Muscle of back (tissue), 13 donors: ENCODE measurements around the gene DHODH. TPM values are rescaled to one million over a fixed set of nuclear protein-coding genes. Genes with fewer than 3 reads are reported as not detected.
A peak's percentile ranks its signal among the peaks of the same experiment; 100 is the strongest.
"Not testable (repeated sequence)": the region's sequence is repeated elsewhere in the genome, so short reads cannot be mapped to it uniquely, and the experiment has no call there.

Experiments used
- DNase-seq, 3 donors: peaks; one replicate each; pipeline versions ENCODE4 v3.0.0 to v3.0.0-alpha.2; 2013
- long read RNA-seq, 9 donors: transcript quantifications; one replicate each; lab custom pipeline, GENCODE V29; 2026
- polyA plus RNA-seq, 10 donors: library from polyadenylated mRNA; unstranded; fragments of 120-200 nt; gene quantifications; one replicate each; pipeline ENCODE4 v1.2.1, GENCODE V29; 2013; ENCODE audit not compliant: insufficient read length in 10 of 10

DHODH gene
- polyA plus RNA-seq = 10 to 100 TPM in 5 of 10 donors, 1 to 10 TPM in 5; 6.6 to 13.3 (median 9.9) TPM
- long read RNA-seq, donor 1, partial matches to known transcripts = 0 of 2 reads
- long read RNA-seq, donor 1, other reads (novel, unspliced or antisense) = 0 of 2 reads
- long read RNA-seq, donor 2, partial matches to known transcripts = 0 of 2 reads
- long read RNA-seq, donor 2, other reads (novel, unspliced or antisense) = 0 of 2 reads
- long read RNA-seq, donor 3 = 0 reads
- long read RNA-seq, donor 4, partial matches to known transcripts = 0 of 2 reads
- long read RNA-seq, donor 4, other reads (novel, unspliced or antisense) = 0 of 2 reads
- long read RNA-seq, donor 5, partial matches to known transcripts = 0 of 1 reads
- long read RNA-seq, donor 5, other reads (novel, unspliced or antisense) = 0 of 1 reads
- long read RNA-seq, donor 6 = 0 reads
- long read RNA-seq, donor 7 = 0 reads
- long read RNA-seq, donor 8, partial matches to known transcripts = 0 of 1 reads
- long read RNA-seq, donor 8, other reads (novel, unspliced or antisense) = 0 of 1 reads
- long read RNA-seq, donor 9 = 0 reads

- peak; percentile 97 to 99 (median 98) for DNase-seq
Observed at GRCh38 chr16:72008424-72009216, at the start of gene DHODH. TSS of gene DHODH (plus strand) at chr16:72008744. CDS start at chr16:72008765, 21 bp downstream.

GRCh38 chr16:71961066-71962039 is 47.2 kb upstream of the DHODH start:
- DNase-seq = peak; percentile 81 to 89 (median 85)

GRCh38 chr16:71963125-71963875 is 45.2 kb upstream of the DHODH start:
- no peak for DNase-seq

- DNase-seq = no peak
Observed at GRCh38 chr16:71965223-71965622, 43.3 kb upstream of the DHODH start.

GRCh38 chr16:71966932-71967331 is 41.6 kb upstream of the DHODH start:
- DNase-seq = peak in 1 of 3 donors; percentile 18

GRCh38 chr16:71969353-71969752 is 39.2 kb upstream of the DHODH start:
- DNase-seq = no peak

GRCh38 chr16:71971571-71971970 is 37.0 kb upstream of the DHODH start:
- DNase-seq = no peak

GRCh38 chr16:71972356-71972755 is 36.2 kb upstream of the DHODH start:
- no peak for DNase-seq

GRCh38 chr16:71973001-71973400 is 35.5 kb upstream of the DHODH start:
- no peak for DNase-seq

- DNase-seq = no peak
Observed at GRCh38 chr16:71974068-71974818, 34.3 kb upstream of the DHODH start.

GRCh38 chr16:71985262-71985974 is 23.1 kb upstream of the DHODH start:
- no peak for DNase-seq

GRCh38 chr16:71986131-71986530 is 22.4 kb upstream of the DHODH start:
- no peak for DNase-seq

- DNase-seq = no peak
Observed at GRCh38 chr16:71995038-71995437, 13.5 kb upstream of the DHODH start.

GRCh38 chr16:71997578-71997977 is 11.0 kb upstream of the DHODH start:
- DNase-seq = not testable (repeated sequence)

- no peak for DNase-seq
Observed at GRCh38 chr16:72001180-72001874, 7.2 kb upstream of the DHODH start.

- no peak for DNase-seq
Observed at GRCh38 chr16:72002619-72003018, 5.9 kb upstream of the DHODH start.

- DNase-seq = not testable (repeated sequence)
Observed at GRCh38 chr16:72008065-72008423, 500 bp upstream of the DHODH start.

- no peak for DNase-seq
Observed at GRCh38 chr16:72009779-72010178, 1.2 kb downstream of the DHODH start.

GRCh38 chr16:72012607-72013006 is 4.1 kb downstream of the DHODH start:
- no peak for DNase-seq
